GM19397 (cell line): ENCODE measurements around the gene NDOR1.

ENCODE experiments used
- ATAC-seq: cut with Tn5 transposase; IDR thresholded peaks from one replicate; pipeline ENCODE4 v1.9.1; 2021; ENCODE audit warnings: mild to moderate bottlenecking, moderate library complexity; ENCODE audit not compliant: unreplicated experiment

The NDOR1 gene

GRCh38 chr9:137195525-137196220, 9.8 kb upstream of the NDOR1 start:
- ATAC-seq: no peak

DNA sequence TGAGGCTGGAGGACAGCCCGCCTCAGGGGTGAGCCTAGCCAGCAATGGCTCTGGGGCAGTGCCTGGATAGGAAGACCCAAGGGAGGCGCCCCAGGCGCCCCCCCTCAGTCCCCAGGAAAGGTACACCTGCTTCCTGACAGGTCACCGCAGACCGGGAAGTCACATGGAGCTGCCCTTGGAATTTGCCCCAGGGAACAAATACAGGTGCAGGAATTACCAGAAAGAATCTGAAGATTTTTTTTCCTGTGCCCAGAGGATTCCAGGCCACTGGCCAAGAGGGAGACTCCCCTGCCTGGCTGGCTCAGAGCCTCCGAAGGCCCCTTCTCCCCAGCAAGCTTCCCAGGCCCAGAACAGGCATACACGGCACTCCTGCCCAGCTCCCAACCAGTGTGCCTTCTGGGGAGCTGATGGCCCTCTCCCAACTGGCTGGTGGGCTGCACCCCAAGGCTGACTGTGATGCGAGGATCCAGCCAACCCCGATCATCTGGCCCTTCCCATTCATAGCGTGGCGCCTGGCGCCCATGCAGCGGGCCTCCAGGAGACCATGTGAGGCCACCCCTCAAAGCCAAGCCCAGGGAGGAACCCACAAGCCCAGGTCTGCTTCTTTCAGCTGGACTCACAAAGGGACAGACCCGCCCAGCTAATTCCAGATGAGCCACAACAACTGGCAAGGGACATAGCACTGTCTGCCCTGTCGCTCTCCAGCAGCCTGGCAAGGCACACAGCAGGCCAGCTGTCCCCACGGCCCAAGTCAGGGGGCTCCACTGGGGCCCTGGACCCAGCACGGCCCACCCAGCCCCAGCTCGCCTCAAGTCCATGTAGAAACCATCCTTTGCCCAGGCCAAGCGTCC, 7.2 kb upstream of the NDOR1 start:
- no peak for ATAC-seq

- no peak for ATAC-seq
Measured at GRCh38 chr9:137198902-137199283, 6.6 kb upstream of the NDOR1 start.

- ATAC-seq: no peak
Measured at GRCh38 chr9:137199411-137200121, 5.9 kb upstream of the NDOR1 start.

GRCh38 chr9:137200311-137201204, 4.9 kb upstream of the NDOR1 start, which contains the start of gene TPRN:
TSS of gene TPRN (minus strand) at chr9:137200741. CDS start at chr9:137200711, 30 bp downstream.
- ATAC-seq: peak; percentile 82

- no peak for ATAC-seq
Measured at GRCh38 chr9:137201205-137201868, 4.2 kb upstream of the NDOR1 start.

DNA sequence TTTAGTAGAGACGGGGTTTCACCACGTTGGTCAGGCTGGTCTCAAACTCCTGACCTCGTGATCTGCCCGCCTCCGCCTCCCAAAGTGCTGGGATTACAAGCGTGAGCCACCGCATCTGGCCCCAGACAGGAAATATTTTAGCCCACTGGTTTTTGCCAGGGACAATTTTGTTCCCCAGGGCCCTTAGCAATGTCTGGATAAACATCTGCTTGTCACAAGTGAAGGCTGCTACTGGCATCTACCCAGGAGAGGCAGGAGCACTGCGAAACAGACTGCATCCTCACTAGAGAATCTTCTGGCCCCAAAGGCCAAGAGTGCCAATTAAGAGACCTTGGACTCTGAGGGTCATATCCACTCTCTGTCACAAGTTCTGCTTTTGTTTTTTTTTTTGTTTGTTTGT, 2.5 kb upstream of the NDOR1 start:
- ATAC-seq: no peak

DNA sequence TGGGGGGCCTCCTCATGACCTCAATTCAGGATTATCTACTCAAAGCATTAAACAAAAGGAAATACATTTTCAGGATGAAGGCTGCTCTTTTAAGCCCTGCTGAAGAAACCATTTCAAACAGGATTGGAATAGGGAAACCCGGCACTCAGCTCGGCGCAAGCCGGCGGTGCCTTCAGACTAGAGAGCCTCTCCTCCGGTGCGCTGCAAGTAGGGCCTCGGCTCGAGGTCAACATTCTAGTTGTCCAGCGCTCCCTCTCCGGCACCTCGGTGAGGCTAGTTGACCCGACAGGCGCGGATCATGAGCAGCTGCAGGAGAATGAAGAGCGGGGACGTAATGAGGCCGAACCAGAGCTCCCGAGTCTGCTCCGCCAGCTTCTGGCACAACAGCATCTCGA, 772 bp upstream of the NDOR1 start:
- no peak for ATAC-seq

GRCh38 chr9:137206602-137207001, 1.1 kb downstream of the NDOR1 start:
- ATAC-seq: no peak

- no peak for ATAC-seq
Measured at GRCh38 chr9:137211532-137211931, 6.0 kb downstream of the NDOR1 start.

DNA sequence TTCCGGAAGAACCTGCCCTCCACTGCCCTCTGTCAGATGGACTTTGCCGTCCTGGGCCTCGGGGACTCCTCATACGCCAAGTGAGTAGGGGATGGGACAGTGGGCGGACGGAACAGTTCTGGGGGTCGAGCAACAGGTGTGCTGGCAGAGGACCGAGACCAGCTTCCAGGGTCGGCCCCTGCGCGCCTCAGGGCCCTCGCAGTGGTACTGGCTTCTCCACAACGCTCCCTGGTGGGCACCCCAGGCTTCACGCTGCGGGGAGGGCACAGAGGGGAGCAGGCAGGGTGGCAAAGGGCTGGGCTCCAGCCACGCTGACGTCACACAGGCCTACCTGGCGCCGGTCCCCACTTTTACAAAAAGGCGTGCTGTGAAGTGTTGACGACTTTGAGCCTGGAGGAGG, 7.0 kb downstream of the NDOR1 start:
- no peak for ATAC-seq

- ATAC-seq: no peak
Measured at GRCh38 chr9:137213160-137214060, 7.9 kb downstream of the NDOR1 start.

DNA sequence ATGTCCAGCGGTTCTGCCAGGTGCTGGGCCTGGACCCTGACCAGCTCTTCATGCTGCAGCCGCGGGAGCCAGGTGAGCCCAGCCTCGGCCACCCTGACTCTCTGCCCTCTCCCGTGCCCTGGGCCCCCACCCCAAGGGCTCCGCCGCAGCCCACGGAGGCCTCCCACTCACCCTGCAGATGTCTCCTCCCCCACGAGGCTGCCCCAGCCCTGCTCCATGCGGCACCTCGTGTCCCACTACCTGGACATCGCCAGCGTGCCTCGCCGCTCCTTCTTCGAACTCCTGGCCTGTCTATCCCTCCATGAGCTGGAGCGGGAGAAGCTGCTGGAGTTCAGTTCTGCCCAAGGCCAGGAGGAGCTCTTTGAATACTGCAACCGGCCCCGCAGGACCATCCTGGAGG, 9.1 kb downstream of the NDOR1 start:
- ATAC-seq: no peak

GRCh38 chr9:137215196-137215986, 9.9 kb downstream of the NDOR1 start:
- ATAC-seq: no peak

DNA sequence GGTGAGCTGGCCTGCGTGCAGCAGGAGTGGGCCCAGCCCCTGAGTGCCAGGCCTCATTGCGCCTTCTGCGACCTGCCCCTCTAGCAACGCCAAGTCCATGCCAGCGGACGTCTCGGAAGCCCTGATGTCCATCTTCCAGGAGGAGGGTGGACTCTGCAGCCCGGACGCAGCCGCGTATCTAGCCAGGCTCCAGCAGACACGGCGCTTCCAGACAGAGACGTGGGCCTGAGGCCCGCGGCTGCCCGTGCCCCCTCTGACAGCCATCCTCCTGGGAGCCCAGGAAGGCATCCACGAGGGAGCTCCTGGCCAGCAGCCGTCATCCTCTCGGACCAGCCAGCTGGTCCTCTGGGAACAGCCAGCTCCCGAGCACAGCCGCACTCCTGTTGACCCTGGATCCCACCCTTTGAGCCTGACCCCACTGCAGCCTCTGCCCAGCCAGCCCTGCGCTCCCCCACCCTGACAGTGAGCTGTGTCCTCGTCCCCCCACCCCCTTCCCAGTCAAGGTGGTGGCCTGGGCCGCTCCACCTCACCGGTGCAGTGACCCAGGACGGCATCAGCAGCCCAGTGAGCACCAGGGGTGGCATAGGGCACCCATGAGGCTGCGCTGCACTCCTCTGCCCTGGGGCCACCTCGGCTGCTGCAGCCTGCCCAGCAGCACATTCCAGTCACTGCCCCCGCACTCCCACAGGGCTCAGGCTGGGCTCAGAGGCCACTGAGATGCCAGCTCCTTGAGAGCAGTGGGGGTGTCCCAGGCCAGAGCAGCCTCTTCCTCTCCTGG, 10.9 kb downstream of the NDOR1 start:
- ATAC-seq: no peak

DNA sequence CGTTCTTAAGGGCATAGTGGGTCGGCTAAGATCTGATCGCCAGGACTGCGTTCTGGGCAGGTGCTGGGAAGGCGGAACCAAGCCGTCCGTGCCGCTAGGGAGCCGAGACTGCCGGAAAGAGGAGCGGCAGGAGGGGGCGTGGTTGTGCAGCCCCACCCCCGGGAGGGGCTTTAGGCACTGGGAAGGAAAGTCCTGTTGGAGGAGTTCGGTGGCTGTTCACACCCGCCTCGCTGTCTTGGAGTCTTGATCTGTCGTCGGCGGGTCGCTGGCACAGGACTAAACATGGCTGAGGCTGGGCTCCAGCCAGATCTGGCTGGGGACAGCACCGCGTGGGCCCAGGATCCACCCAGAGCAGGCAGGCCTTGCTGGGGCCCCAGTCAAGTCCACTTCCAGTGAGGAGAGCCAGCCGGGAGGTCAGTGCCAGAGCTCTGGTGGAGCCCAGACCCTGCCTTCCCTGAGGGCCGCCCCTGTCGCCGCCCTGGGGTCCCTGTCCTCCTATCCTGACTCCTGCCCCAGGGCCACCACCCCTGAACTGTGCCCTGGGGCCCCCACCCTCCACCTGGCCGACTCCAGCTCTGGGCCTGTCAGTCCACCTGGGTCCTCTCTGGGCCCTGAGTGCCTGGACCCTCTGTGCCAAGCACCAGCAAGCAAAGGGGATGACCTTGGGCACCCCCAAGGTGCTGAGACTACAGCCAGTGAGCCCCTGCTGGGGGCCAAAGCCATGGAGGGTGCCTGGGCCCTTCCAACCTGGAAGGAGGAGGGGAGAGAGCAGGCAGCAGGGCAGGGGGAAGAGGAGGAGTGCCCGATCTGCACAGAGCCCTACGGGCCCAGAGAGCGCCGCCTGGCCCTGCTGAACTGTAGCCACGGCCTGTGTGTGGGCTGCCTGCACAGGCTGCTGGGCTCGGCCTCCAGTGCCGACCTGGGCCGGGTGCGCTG, 12.0 kb downstream of the NDOR1 start:
- no peak for ATAC-seq
